ENCODE measurements around the gene SPZ1.
"Not testable (repeated sequence)": the region's sequence is repeated elsewhere in the genome, so short reads cannot be mapped to it uniquely, and the experiment has no call there.

The SPZ1 gene

DNA sequence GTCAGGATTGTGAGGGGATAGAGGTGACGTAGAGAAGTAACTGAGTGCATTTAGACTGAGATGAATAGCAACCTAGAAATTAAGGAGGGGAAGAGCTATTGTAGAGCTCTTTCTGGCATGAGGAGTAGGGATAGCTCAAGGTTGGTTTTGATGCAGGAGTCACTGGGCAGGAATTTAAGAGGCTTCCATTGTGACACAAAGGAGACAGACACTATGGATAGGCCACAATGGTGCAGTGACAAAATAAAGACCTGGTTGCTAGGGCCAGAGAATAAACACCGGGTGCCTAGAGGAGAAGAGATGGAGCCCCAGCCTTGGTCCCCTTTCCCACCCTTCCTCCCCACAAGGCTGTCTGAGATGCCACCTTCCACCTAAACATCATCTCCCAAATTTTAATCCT, at the start of gene SPZ1:
Gene SPZ1 (plus strand): TSS at position 301 of the 400 bp plus-strand sequence. CDS start 214 bp downstream, outside the sequence.
- no peak for DNase-seq (ENCODE audit: low read depth, low spot score)
- Histone ChIP-seq H3K36me3 (ENCODE audit: insufficient read depth, insufficient read length, low read length) (no peaks in the 10 kb centered on the region), H3K27me3 (ENCODE audit: insufficient read depth, insufficient read length) (no peaks in the 10 kb centered on the region), H3K4me3 (ENCODE audit: insufficient read length, low read depth) (no peak within 1 kb of the TSS), H3K9ac (ENCODE audit: insufficient read length, low read depth) (no peak within 1 kb of the TSS), H3K9me3 (ENCODE audit: insufficient read depth, low read length) (no peaks in the 10 kb centered on the region), H3K4me1 (ENCODE audit: insufficient read depth, insufficient read length) (no peaks in the 10 kb centered on the region)
- TF ChIP-seq ZNF274 (IDR thresholded peaks at IDR 0.05; ENCODE audit: low read depth, low read length): no peak
- TF ChIP-seq YY1 (IDR thresholded peaks at IDR 0.05; ENCODE audit: insufficient read depth, insufficient read length): no peak
- TF ChIP-seq SUZ12 (IDR thresholded peaks at IDR 0.05; ENCODE audit: extremely low read depth, insufficient read depth, insufficient read length): no peak

- H3K9me3 ChIP-seq (ENCODE audit: insufficient read depth, low read length); H3K27me3 ChIP-seq (ENCODE audit: insufficient read depth, insufficient read length); H3K4me1 ChIP-seq (ENCODE audit: insufficient read depth, insufficient read length); H3K9ac ChIP-seq (ENCODE audit: insufficient read length, low read depth); H3K36me3 ChIP-seq (ENCODE audit: insufficient read depth, insufficient read length, low read length); DNase-seq (ENCODE audit: low read depth, low spot score); H3K4me3 ChIP-seq (ENCODE audit: insufficient read length, low read depth): not testable (repeated sequence)
These were observed 49.3 kb upstream of the SPZ1 start for GRCh38 chr5:80270543-80270942.

- DNase-seq (ENCODE audit: low read depth, low spot score): no peak
- Histone ChIP-seq H3K36me3 (ENCODE audit: insufficient read depth, insufficient read length, low read length) (no peaks in the 10 kb centered on the region), H3K9me3 (ENCODE audit: insufficient read depth, low read length) (no peaks in the 10 kb centered on the region), H3K9ac (ENCODE audit: insufficient read length, low read depth) (no peak overlapping the region), H3K27me3 (ENCODE audit: insufficient read depth, insufficient read length) (no peaks in the 10 kb centered on the region), H3K4me3 (ENCODE audit: insufficient read length, low read depth) (no peak overlapping the region), H3K4me1 (ENCODE audit: insufficient read depth, insufficient read length) (no peaks in the 10 kb centered on the region)
- no peak for TF ChIP-seq SUZ12 (IDR thresholded peaks at IDR 0.05; ENCODE audit: extremely low read depth, insufficient read depth, insufficient read length)
These were observed 44.5 kb upstream of the SPZ1 start for GRCh38 chr5:80275347-80275746.

DNA sequence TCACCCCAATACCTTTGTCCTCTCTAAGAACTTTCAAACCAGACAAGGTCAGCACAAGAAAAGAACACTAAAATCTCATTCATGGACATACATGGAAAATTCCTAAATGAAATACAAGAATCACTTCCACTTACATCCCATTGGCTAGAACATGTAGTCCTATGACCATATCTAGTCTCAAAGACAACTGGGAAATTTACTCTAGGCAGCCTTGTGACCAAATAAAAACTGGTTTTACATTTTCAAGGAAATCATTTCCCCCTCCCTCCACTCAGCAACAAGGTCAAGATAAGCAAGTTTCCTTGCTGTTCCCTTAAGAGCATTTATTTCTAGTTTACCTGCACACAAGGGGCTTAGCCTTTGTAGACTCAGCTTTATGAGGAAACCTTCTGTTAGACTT, 43.6 kb upstream of the SPZ1 start:
- Histone ChIP-seq H3K4me3 (ENCODE audit: insufficient read length, low read depth) (no peak overlapping the region), H3K36me3 (ENCODE audit: insufficient read depth, insufficient read length, low read length) (no peaks in the 10 kb centered on the region), H3K4me1 (ENCODE audit: insufficient read depth, insufficient read length) (no peaks in the 10 kb centered on the region), H3K9ac (ENCODE audit: insufficient read length, low read depth) (no peak overlapping the region), H3K9me3 (ENCODE audit: insufficient read depth, low read length) (no peaks in the 10 kb centered on the region), H3K27me3 (ENCODE audit: insufficient read depth, insufficient read length) (no peaks in the 10 kb centered on the region)
- TF ChIP-seq YY1 (IDR thresholded peaks at IDR 0.05; ENCODE audit: insufficient read depth, insufficient read length) (no peak), SUZ12 (IDR thresholded peaks at IDR 0.05; ENCODE audit: extremely low read depth, insufficient read depth, insufficient read length) (no peak), ZNF274 (IDR thresholded peaks at IDR 0.05; ENCODE audit: low read depth, low read length) (no peak)
- DNase-seq (ENCODE audit: low read depth, low spot score): no peak

DNA sequence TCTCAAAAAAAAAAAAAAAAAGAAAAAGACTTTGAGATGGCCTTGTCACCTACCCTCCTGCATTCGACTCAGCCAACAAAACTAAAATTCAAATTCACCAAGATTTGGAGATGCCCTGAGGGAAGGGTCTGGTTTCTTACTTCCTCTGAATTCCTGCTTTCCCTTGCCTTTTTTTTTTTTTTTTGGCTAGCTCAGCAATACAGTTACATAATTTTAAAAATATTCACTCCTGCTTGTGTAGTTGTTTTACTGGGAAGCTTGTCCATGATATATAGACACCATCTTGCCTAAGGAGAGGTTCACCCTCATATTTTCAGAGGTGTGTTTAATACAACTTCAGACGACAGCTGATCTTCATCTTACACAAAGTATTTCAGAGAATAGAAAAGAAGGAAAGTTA, 42.6 kb upstream of the SPZ1 start:
- no peak for DNase-seq (ENCODE audit: low read depth, low spot score)
- Histone ChIP-seq H3K4me1 (ENCODE audit: insufficient read depth, insufficient read length) (no peaks in the 10 kb centered on the region), H3K9me3 (ENCODE audit: insufficient read depth, low read length) (no peaks in the 10 kb centered on the region), H3K27me3 (ENCODE audit: insufficient read depth, insufficient read length) (no peaks in the 10 kb centered on the region), H3K4me3 (ENCODE audit: insufficient read length, low read depth) (no peak overlapping the region), H3K9ac (ENCODE audit: insufficient read length, low read depth) (no peak overlapping the region), H3K36me3 (ENCODE audit: insufficient read depth, insufficient read length, low read length) (no peaks in the 10 kb centered on the region)
- no peak for TF ChIP-seq YY1 (IDR thresholded peaks at IDR 0.05; ENCODE audit: insufficient read depth, insufficient read length)
- no peak for TF ChIP-seq SUZ12 (IDR thresholded peaks at IDR 0.05; ENCODE audit: extremely low read depth, insufficient read depth, insufficient read length)
- no peak for TF ChIP-seq ZNF274 (IDR thresholded peaks at IDR 0.05; ENCODE audit: low read depth, low read length)

DNA sequence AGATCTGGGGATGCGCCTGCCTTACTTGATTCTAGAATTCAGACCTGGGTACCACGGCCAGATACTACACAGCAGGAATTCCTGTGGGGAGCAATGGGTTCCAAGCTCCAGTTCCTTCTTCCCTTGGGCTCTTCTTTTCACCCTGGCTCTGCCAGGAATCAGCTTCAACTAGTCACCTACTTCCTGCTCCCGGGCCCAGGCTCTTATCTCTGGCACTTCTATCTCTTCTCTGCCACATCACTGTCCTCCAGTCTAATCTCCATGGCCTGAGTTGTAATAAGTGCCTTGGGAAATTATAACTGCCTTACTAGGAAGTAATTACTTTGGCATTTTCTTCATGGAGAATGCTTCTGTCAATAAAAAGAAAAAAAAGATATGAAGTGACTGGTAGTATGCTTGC, 37.7 kb upstream of the SPZ1 start:
- DNase-seq (ENCODE audit: low read depth, low spot score): no peak

GRCh38 chr5:80283360-80283759, 36.4 kb upstream of the SPZ1 start:
- Histone ChIP-seq H3K4me1 (ENCODE audit: insufficient read depth, insufficient read length) (no peaks in the 10 kb centered on the region), H3K27me3 (ENCODE audit: insufficient read depth, insufficient read length) (no peaks in the 10 kb centered on the region), H3K9me3 (ENCODE audit: insufficient read depth, low read length) (no peaks in the 10 kb centered on the region), H3K4me3 (ENCODE audit: insufficient read length, low read depth) (no peak overlapping the region), H3K9ac (ENCODE audit: insufficient read length, low read depth) (no peak overlapping the region), H3K36me3 (ENCODE audit: insufficient read depth, insufficient read length, low read length) (no peaks in the 10 kb centered on the region)
- TF ChIP-seq SUZ12 (IDR thresholded peaks at IDR 0.05; ENCODE audit: extremely low read depth, insufficient read depth, insufficient read length): no peak
- TF ChIP-seq YY1 (IDR thresholded peaks at IDR 0.05; ENCODE audit: insufficient read depth, insufficient read length): no peak
- no peak for TF ChIP-seq ZNF274 (IDR thresholded peaks at IDR 0.05; ENCODE audit: low read depth, low read length)
- DNase-seq (ENCODE audit: low read depth, low spot score): no peak

More for the DNA sequence above, 37.7 kb upstream of the SPZ1 start:
- Histone ChIP-seq H3K9ac (ENCODE audit: insufficient read length, low read depth) (no peak overlapping the region), H3K9me3 (ENCODE audit: insufficient read depth, low read length) (no peaks in the 10 kb centered on the region), H3K4me1 (ENCODE audit: insufficient read depth, insufficient read length) (no peaks in the 10 kb centered on the region), H3K27me3 (ENCODE audit: insufficient read depth, insufficient read length) (no peaks in the 10 kb centered on the region), H3K36me3 (ENCODE audit: insufficient read depth, insufficient read length, low read length) (no peaks in the 10 kb centered on the region), H3K4me3 (ENCODE audit: insufficient read length, low read depth) (no peak overlapping the region)
- TF ChIP-seq SUZ12 (IDR thresholded peaks at IDR 0.05; ENCODE audit: extremely low read depth, insufficient read depth, insufficient read length) (no peak), YY1 (IDR thresholded peaks at IDR 0.05; ENCODE audit: insufficient read depth, insufficient read length) (no peak), ZNF274 (IDR thresholded peaks at IDR 0.05; ENCODE audit: low read depth, low read length) (no peak)

- H3K9ac ChIP-seq (ENCODE audit: insufficient read length, low read depth): no peak overlapping the region
- H3K4me3 ChIP-seq (ENCODE audit: insufficient read length, low read depth): no peak overlapping the region
- H3K4me1 ChIP-seq (ENCODE audit: insufficient read depth, insufficient read length): no peaks in the 10 kb centered on the region
- no peaks in the 10 kb centered on the region for H3K9me3 ChIP-seq (ENCODE audit: insufficient read depth, low read length)
- no peaks in the 10 kb centered on the region for H3K36me3 ChIP-seq (ENCODE audit: insufficient read depth, insufficient read length, low read length)
- no peak for DNase-seq (ENCODE audit: low read depth, low spot score)
- H3K27me3 ChIP-seq (ENCODE audit: insufficient read depth, insufficient read length): no peaks in the 10 kb centered on the region
- TF ChIP-seq YY1 (IDR thresholded peaks at IDR 0.05; ENCODE audit: insufficient read depth, insufficient read length) (no peak), SUZ12 (IDR thresholded peaks at IDR 0.05; ENCODE audit: extremely low read depth, insufficient read depth, insufficient read length) (no peak), ZNF274 (IDR thresholded peaks at IDR 0.05; ENCODE audit: low read depth, low read length) (no peak)
These were observed 35.1 kb upstream of the SPZ1 start for GRCh38 chr5:80284720-80285119.
